ENCODE data around the gene FYB1.

FYB1 gene

DNA sequence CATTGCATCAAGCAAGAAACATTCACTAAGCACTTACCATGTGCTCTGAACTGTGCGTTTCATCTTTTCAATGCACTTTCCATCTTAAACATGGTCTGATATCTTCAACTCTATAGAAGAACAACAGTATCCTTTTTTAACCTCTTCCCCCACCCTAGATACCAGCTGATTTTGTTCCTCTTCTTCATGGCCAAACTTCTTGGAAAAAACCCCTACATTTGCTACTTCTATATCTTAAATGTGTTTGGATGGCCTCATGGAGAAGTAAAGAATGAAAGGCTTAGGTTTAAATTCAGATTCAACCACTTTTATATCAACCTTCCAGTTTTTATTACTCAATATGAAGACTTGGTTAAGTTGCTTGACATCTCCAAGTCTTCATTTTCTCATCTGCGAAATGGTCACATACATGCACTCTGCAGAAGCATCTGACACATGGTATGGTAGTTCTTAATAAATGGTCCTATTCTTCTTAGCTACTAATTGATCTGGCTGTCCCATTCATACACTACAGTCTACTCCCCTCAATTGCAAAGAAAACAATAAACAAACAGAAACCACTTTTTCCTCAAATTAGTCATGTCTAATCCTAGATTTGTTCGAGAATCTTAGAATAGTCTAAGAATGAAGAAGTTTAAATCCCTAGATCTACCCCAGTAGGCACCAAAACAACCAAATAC is 59.4 kb downstream of the FYB1 start:
- H3K4me1 Mint-ChIP-seq, result peaks cover 5% of the 10 kb centered on the region
- no peaks in the 10 kb centered on the region for H3K9me3 Mint-ChIP-seq
- H3K27me3 Mint-ChIP-seq, result peaks cover 9% of the 10 kb centered on the region
- H3K36me3 Mint-ChIP-seq, result no peaks in the 10 kb centered on the region
- no peak overlapping the region for H3K4me3 Mint-ChIP-seq
- ATAC-seq (ENCODE audit: low read depth) (no peak), DNase-seq (ENCODE audit: low spot score in 2 of 2) (no peak)
- no peak overlapping the region for H3K27ac Mint-ChIP-seq

DNA sequence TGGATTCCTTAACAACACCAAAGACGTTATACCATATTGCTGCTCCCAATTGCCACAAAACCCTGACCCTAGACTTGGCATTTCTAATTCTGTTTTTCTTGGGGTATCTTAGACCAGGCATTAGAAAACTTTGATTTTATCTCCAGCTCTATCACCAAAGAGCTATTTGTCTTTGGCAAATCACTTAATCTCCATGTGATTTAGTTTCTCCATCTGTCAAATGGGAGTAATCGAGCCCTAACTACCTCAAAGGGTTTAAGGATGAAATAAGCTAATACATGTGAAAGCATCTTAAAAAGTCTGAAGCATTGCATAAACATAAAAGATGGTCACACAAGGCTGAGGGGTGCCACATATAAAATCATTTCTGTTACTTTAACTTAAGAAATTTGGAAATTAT is 60.6 kb downstream of the FYB1 start:
- DNase-seq (ENCODE audit: low spot score in 2 of 2), result no peak
- peaks cover 9% of the 10 kb centered on the region for H3K27me3 Mint-ChIP-seq
- no peak overlapping the region for H3K4me3 Mint-ChIP-seq
- no peak for ATAC-seq (ENCODE audit: low read depth)
- no peaks in the 10 kb centered on the region for H3K36me3 Mint-ChIP-seq
- no peak overlapping the region for H3K27ac Mint-ChIP-seq
- H3K9me3 Mint-ChIP-seq, result no peaks in the 10 kb centered on the region
- peaks cover 2% of the 10 kb centered on the region for H3K4me1 Mint-ChIP-seq

DNA sequence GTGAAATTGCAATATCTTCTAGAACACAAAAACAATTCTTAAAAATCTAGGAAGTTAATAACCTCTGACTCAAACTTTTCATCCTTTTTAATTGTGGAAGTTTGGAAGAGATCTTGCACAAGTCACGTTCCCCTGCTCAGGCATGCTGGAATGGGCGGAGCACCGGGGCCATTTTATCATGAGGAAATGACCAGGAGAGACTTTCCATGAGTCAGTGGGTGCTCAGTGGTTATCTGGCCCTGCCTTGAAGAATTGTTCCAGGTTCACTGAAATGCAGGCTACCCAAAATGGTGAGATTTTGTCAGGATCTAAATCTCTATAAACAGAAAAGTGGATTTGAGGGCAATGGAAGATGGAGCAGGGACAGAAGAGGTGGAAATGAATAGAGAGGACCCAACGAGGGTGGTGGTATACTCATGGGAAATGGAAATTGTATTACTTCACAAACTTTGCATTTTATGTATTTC is 61.2 kb downstream of the FYB1 start:
- no peaks in the 10 kb centered on the region for H3K36me3 Mint-ChIP-seq
- H3K4me1 Mint-ChIP-seq, result peaks cover 2% of the 10 kb centered on the region
- H3K27ac Mint-ChIP-seq, result no peak overlapping the region

DNA sequence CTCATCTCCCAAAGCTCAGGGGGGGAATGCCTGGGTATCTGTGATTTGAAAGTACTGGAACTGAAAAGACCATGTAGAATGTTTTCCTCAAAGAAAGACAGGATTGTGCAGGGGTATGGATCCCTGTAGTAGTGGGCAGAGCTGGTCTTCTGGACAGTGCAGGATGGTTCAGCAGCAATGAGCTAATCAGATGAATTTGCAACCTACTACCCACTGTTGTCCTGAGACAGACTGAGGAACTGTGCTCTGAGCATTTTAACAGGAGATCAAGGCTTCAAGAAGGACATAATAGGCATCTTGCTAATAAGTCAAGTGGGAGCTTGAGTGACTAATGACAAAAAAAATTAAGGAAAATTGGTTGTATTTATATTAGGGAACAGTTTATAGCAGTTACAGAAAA is 61.7 kb downstream of the FYB1 start:
- Mint-ChIP-seq H3K4me1 (peaks cover 2% of the 10 kb centered on the region), H3K9me3 (no peaks in the 10 kb centered on the region), H3K27me3 (peaks cover 9% of the 10 kb centered on the region), H3K4me3 (no peak overlapping the region), H3K36me3 (no peaks in the 10 kb centered on the region), H3K27ac (no peak overlapping the region)
- ATAC-seq (ENCODE audit: low read depth), result no peak
- DNase-seq (ENCODE audit: low spot score in 2 of 2), result no peak

More for the DNA sequence above, 61.2 kb downstream of the FYB1 start:
- DNase-seq (ENCODE audit: low spot score in 2 of 2), result no peak
- H3K9me3 Mint-ChIP-seq, result no peaks in the 10 kb centered on the region
- H3K27me3 Mint-ChIP-seq, result peaks cover 9% of the 10 kb centered on the region
- no peak overlapping the region for H3K4me3 Mint-ChIP-seq
- ATAC-seq (ENCODE audit: low read depth), result no peak

DNA sequence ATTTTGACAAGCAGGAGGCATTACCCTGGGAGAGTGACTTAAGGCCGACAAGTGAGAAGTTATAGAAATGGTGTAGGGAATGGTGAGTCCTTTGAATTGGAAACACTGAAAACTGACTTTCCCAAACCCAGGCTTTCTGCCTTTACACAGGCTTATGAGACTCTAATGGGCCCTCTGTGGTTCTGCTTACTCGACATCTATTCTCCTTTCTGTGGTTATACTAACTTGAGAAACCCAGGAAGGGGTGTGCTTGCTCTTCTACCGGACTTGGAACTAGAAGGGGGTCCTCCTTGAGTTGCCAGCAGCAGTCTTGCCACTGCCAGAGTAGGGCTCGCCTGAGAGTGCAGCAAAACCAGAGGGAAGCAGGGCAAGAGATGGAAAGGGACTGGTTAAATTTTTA is 63.3 kb downstream of the FYB1 start:
- H3K4me3 Mint-ChIP-seq, result no peak overlapping the region

DNA sequence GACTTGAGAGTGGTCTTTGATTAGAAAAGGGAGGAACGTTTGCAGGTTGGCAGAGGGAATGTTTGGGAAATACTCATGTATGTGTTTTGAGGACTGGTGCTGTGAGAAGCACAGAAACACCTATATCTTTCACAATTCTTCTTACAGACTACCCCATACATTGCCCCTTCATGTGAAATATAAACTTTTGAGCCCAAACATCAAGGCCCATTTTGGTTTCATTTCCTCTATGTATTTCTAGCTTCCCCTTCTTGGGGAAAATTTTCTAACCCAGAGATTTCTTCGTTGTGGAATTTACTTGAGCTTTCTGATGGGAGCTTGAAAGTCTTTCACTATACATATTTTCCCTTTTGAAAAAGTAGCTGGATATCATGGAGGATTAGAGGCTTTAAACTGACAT is 67.6 kb downstream of the FYB1 start:
- Mint-ChIP-seq H3K4me1 (peaks cover 26% of the 10 kb centered on the region), H3K4me3 (peak overlapping the region; percentile 39), H3K27me3 (no peaks in the 10 kb centered on the region), H3K27ac (peak overlapping the region; percentile 71), H3K36me3 (no peaks in the 10 kb centered on the region), H3K9me3 (no peaks in the 10 kb centered on the region)
- ATAC-seq (ENCODE audit: low read depth), result peak; percentile 91
- no peak for DNase-seq (ENCODE audit: low spot score in 2 of 2)

More for the DNA sequence above, 63.3 kb downstream of the FYB1 start:
- ATAC-seq (ENCODE audit: low read depth) (no peak), DNase-seq (ENCODE audit: low spot score in 2 of 2) (no peak)
- peaks cover 11% of the 10 kb centered on the region for H3K4me1 Mint-ChIP-seq
- no peaks in the 10 kb centered on the region for H3K9me3 Mint-ChIP-seq
- peaks cover 9% of the 10 kb centered on the region for H3K27me3 Mint-ChIP-seq
- no peaks in the 10 kb centered on the region for H3K36me3 Mint-ChIP-seq
- H3K27ac Mint-ChIP-seq, result no peak overlapping the region

DNA sequence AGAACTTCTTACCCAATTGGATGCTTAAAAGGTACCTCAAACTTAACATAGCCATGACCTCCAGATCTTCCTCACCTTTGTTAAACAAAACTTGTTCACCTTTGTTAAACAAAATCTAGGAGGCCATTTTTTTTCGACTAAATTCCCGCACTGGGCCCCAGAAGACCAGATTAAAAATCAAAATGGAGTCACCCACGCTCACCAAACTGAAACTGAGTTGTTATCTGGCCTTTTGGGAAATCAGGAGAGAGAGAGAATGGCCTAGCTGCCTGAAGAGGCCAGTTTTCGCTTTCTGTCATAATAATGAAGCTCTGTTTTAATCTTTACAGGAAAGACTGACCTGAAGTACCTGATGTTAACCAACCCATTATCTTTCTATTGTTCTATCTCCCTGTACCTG is 69.4 kb downstream of the FYB1 start:
- Mint-ChIP-seq H3K27ac (peak overlapping the region; percentile 26), H3K9me3 (no peaks in the 10 kb centered on the region), H3K27me3 (no peaks in the 10 kb centered on the region), H3K4me3 (no peak overlapping the region), H3K36me3 (no peaks in the 10 kb centered on the region), H3K4me1 (peaks cover 24% of the 10 kb centered on the region)
- ATAC-seq (ENCODE audit: low read depth), result no peak
- no peak for DNase-seq (ENCODE audit: low spot score in 2 of 2)

DNA sequence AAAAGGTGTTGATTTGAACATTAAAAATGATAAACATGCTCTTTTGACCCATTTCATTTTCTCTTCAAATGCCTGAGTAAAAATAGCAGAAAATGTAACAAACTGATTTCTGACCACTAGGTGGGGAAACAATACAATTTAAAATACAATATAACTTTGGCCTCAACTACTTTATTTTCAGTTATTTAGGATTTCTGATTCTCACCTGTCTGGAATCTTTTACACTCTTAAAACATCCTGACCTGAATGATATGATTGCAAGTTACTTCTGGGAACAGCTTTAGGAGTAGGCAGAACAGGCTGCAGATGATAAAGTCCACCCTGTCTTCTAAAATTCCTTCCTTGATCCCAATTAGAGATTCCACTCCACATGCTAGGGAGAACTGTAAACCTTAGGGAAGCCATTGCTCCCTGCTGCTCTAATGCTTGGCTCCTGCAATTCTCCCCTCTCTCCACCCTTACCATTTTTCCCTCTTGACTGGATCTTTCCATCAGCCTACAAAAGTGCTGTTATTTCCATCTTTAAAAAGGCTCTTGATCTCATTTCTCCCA is 70.3 kb downstream of the FYB1 start:
- Mint-ChIP-seq H3K9me3 (no peaks in the 10 kb centered on the region), H3K27me3 (no peaks in the 10 kb centered on the region), H3K36me3 (no peaks in the 10 kb centered on the region), H3K4me1 (peaks cover 24% of the 10 kb centered on the region), H3K4me3 (no peak overlapping the region), H3K27ac (no peak overlapping the region)
- DNase-seq (ENCODE audit: low spot score in 2 of 2) (no peak), ATAC-seq (ENCODE audit: low read depth) (no peak)

DNA sequence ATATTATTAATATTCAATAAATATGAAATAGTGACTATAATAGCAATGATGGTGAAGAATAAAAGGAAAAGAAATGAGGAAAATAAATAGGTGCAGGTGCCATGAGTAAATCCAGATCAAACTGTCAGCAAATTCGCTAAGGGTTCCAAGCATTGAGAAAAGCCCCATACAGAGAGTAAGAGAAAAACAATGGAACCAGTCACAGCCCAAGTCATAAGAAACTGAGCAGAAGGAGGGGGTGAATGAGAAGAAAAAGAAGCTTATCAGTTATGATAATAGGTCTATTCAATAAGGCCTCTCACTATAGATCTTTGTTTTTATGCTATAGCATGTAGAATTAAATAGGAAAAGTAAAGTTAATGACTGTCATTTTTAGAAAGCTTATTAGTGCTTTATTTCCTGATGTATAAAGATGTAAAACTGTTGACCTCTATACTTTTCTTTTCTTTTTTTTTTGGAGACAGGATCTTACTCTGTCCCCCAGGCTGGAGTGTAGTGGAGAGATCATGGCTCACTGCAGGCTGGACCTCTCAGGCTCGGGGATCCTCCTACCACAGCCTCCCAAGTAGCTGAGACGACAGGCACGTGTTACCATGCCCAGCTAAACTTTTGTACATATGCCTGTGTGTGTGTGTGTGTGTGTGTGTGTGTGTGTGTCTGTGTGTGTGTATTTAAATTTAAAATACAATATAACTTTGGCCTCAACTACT is 72.4 kb downstream of the FYB1 start:
- H3K36me3 Mint-ChIP-seq, result no peaks in the 10 kb centered on the region
- no peak for ATAC-seq (ENCODE audit: low read depth)

DNA sequence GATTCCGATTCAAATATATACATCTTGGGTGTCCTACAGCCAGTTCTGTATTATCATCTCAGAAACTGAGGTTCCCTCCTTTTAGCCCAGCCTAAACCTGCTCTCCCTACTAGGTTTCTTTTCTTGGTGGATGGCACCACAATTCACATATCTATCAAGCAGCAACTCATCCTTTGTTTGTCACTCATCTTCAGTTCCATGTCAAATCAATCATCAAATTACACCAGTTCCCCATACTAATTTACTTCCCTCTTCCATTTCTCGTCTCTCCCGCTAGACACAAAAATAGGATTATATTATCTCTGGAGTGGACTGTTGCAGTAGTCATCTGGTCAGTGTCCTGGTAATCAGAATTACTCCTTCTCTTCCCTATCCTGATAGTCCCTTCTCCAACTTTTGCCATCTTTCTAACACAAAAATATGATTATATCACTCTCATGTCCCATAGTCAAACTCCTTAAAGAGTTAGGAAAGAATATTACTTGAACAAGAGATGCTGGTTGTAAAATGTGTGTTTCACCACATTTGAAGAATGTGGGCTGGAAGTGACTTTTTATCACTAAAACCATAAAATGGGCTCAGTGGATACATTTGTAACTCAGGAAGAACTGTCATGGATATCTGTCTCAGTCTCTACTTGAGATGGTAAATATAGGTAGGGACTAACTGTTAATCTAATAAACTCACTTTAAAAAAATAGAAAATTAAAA is 76.1 kb downstream of the FYB1 start:
- Mint-ChIP-seq H3K4me3 (no peak overlapping the region), H3K27ac (no peak overlapping the region), H3K27me3 (no peaks in the 10 kb centered on the region), H3K9me3 (no peaks in the 10 kb centered on the region), H3K36me3 (peaks cover 1% of the 10 kb centered on the region), H3K4me1 (no peaks in the 10 kb centered on the region)
- DNase-seq (ENCODE audit: low spot score in 2 of 2), result no peak
- ATAC-seq (ENCODE audit: low read depth), result no peak

More for the DNA sequence above, 72.4 kb downstream of the FYB1 start:
- Mint-ChIP-seq H3K27ac (no peak overlapping the region), H3K4me1 (peaks cover 21% of the 10 kb centered on the region), H3K27me3 (no peaks in the 10 kb centered on the region), H3K9me3 (no peaks in the 10 kb centered on the region), H3K4me3 (no peak overlapping the region)
- DNase-seq (ENCODE audit: low spot score in 2 of 2), result no peak

DNA sequence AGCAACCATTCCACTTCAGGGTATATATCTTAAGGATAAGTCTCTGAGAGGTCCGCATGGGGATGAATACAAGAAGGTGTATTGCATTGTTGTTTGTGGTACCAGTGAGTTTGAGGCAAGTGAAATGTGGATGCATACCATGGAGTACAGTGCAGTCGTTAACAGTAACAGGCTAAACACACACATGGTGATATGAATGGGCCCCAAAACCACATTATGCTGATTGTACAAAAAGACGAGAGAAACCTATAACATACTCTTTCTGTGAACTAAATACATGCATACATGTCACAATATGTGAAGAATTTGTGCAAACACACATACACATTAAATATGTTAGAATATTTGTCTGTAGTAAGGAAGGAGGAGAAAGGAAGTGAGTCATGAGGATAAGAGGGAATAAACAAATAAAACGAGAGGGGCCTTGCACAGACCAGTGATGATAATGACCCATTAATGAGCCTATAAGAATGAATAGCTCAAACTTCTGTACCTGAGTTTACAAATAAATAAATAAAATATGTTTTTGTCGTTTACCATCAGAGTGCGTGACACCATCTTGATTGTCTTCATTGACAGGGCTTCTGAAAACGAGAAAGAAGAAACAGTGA is 78.7 kb downstream of the FYB1 start:
- DNase-seq (ENCODE audit: low spot score in 2 of 2) (no peak), ATAC-seq (ENCODE audit: low read depth) (no peak)
- H3K27me3 Mint-ChIP-seq, result no peaks in the 10 kb centered on the region
- H3K36me3 Mint-ChIP-seq, result peaks cover 1% of the 10 kb centered on the region
- no peak overlapping the region for H3K4me3 Mint-ChIP-seq
- H3K9me3 Mint-ChIP-seq, result no peaks in the 10 kb centered on the region
- no peaks in the 10 kb centered on the region for H3K4me1 Mint-ChIP-seq
- H3K27ac Mint-ChIP-seq, result no peak overlapping the region

DNA sequence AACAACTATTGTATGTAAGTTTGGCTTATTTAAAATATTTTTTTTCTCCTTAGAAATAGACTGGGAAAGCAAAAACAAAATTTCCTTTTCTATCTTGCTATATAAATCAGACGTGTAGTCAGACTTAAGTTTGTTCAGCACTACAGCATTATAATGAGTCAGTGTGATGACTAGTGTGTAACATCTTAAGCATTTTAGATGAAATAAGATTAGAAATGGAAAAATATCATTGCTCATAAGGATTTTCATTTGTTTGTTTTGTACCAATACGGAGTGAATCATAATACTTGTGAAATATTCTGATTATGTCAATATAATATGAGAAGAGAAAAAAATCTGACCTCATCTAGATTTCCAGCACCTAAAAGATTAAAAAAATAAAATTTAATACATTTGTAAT is 80.5 kb downstream of the FYB1 start:
- ATAC-seq (ENCODE audit: low read depth) (no peak), DNase-seq (ENCODE audit: low spot score in 2 of 2) (no peak)
- Mint-ChIP-seq H3K4me1 (no peaks in the 10 kb centered on the region), H3K4me3 (no peak overlapping the region), H3K27ac (no peak overlapping the region), H3K9me3 (no peaks in the 10 kb centered on the region), H3K36me3 (peaks cover 3% of the 10 kb centered on the region), H3K27me3 (no peaks in the 10 kb centered on the region)

DNA sequence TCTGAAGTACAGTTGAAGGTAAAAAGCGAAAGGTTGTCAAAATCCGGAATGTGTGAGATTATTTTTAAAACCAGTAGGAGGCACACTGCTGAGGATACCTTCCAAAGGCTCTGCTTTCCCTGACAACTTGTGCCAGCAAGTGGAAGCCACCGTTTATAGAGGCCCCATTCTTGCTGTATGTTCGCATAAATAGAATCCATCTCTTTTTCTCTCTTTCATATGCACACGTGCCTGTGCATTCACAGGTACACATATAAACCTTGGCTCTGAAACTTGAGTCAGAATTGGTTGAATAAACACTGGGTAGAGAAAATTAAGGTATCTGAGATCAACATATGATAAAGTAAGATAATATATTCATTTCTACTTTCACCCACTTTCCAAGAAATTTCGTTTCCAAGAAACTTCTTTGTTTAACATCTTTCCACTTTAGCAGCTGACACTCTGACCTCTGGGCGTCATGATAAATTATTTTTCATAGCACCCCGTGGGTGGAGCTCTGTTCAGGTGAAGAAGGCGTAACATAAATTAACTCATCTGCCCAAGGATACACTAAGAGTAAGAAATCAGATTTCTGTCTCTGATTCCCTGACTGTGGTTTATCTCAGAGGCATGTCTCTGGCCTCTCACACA is 81.4 kb downstream of the FYB1 start:
- H3K4me1 Mint-ChIP-seq, result no peaks in the 10 kb centered on the region
- H3K27ac Mint-ChIP-seq, result no peak overlapping the region
- ATAC-seq (ENCODE audit: low read depth) (no peak), DNase-seq (ENCODE audit: low spot score in 2 of 2) (no peak)
- H3K27me3 Mint-ChIP-seq, result no peaks in the 10 kb centered on the region
- no peaks in the 10 kb centered on the region for H3K9me3 Mint-ChIP-seq
- H3K4me3 Mint-ChIP-seq, result no peak overlapping the region
- H3K36me3 Mint-ChIP-seq, result peaks cover 5% of the 10 kb centered on the region
